ENCODE results near the gene OR56A4.

The OR56A4 gene

DNA sequence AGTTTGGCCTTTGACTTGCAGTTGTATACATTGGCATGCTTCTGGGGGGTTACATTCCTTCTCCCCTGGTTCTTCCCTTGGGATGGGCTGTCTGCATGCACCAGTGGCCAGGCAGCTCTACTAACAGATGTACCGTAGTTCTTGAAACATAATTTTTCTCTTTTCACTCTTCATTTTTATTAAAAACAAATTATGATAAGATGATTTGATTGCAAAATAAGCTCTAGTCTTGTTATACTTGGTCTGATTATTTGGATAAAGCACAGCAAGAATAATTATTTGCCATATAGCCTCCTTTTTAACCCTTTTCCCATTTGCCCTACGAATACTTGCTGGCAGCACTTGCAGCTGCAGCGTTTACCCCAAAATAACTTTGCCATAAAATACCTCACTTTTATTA is 51.2 kb downstream of the OR56A4 start:
- Histone ChIP-seq H3K36me3 (ENCODE audit: control insufficient read depth in 2 of 2, insufficient read depth in 1 of 2, low read length in 2 of 2) (no peaks in the 10 kb centered on the region), H3K9me3 (ENCODE audit: control insufficient read depth, insufficient read depth, low read depth, low read length) (no peaks in the 10 kb centered on the region), H3K27ac (ENCODE audit: extremely low read depth, low read depth, low read length) (no peak overlapping the region), H3K4me1 (ENCODE audit: control insufficient read depth, insufficient read depth, low read length) (no peaks in the 10 kb centered on the region), H3K4me3 (ENCODE audit: low read depth, low read length) (no peak overlapping the region)
- TF ChIP-seq ZXDB (tag by site-specific recombination; IDR thresholded peaks at IDR 0.05) (no peak), ZNF670 (tag by site-specific recombination; IDR thresholded peaks at IDR 0.05; ENCODE audit: low read depth) (no peak), ZNF354C (tag by site-specific recombination; IDR thresholded peaks at IDR 0.05; ENCODE audit: borderline replicate concordance, low read depth) (no peak), ZNF394 (tag by site-specific recombination; IDR thresholded peaks at IDR 0.05; ENCODE audit: borderline replicate concordance) (no peak), ZNF544 (tag by site-specific recombination; IDR thresholded peaks at IDR 0.05) (no peak), ZNF530 (tag by site-specific recombination; IDR thresholded peaks at IDR 0.05; ENCODE audit: low read depth) (no peak), ZIC2 (tag by site-specific recombination; IDR thresholded peaks at IDR 0.05) (no peak), ZNF600 (tag by site-specific recombination; IDR thresholded peaks at IDR 0.05) (no peak), ZNF423 (tag by site-specific recombination; IDR thresholded peaks at IDR 0.05) (no peak), ZNF302 (tag by site-specific recombination; IDR thresholded peaks at IDR 0.05; ENCODE audit: low read depth) (no peak), SCRT1 (tag by site-specific recombination; IDR thresholded peaks at IDR 0.05; ENCODE audit: borderline replicate concordance) (no peak), ZBTB1 (tag by site-specific recombination; IDR thresholded peaks at IDR 0.05) (no peak), ZNF157 (tag by site-specific recombination; IDR thresholded peaks at IDR 0.05) (no peak), YY2 (tag by site-specific recombination; IDR thresholded peaks at IDR 0.05) (no peak), HOXD13 (CRISPR knock-in tag; IDR thresholded peaks at IDR 0.05; ENCODE audit: borderline replicate concordance) (no peak), ZNF521 (tag by site-specific recombination; IDR thresholded peaks at IDR 0.05) (no peak), ZNF701 (tag by site-specific recombination; IDR thresholded peaks at IDR 0.05) (no peak), ZNF768 (tag by site-specific recombination; IDR thresholded peaks at IDR 0.05) (no peak), ZNF654 (tag by site-specific recombination; IDR thresholded peaks at IDR 0.05; ENCODE audit: low read depth) (no peak)
- TF ChIP-seq, protein P1, sequence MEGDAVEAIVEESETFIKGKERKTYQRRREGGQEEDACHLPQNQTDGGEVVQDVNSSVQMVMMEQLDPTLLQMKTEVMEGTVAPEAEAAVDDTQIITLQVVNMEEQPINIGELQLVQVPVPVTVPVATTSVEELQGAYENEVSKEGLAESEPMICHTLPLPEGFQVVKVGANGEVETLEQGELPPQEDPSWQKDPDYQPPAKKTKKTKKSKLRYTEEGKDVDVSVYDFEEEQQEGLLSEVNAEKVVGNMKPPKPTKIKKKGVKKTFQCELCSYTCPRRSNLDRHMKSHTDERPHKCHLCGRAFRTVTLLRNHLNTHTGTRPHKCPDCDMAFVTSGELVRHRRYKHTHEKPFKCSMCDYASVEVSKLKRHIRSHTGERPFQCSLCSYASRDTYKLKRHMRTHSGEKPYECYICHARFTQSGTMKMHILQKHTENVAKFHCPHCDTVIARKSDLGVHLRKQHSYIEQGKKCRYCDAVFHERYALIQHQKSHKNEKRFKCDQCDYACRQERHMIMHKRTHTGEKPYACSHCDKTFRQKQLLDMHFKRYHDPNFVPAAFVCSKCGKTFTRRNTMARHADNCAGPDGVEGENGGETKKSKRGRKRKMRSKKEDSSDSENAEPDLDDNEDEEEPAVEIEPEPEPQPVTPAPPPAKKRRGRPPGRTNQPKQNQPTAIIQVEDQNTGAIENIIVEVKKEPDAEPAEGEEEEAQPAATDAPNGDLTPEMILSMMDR (tag by site-specific recombination; IDR thresholded peaks at IDR 0.05), result no peak
- POLR2A ChIA-PET, result no interaction called here
- CTCF ChIA-PET, result interaction anchor here (0.6 kb wide), 1 partner anchor 1404 kb away, joined by 3 read pairs; no protein-coding TSS in a partner anchor
